Activated CD8-positive, alpha-beta memory T cell treated with anti-CD3 and anti-CD28 coated beads, Interleukin-2, amount 10 ng/mL, durations not matched to agents 7 days and 5 days (primary cell): Measurements from ENCODE around the gene IRAK2. TPM values are rescaled to one million over a fixed set of nuclear protein-coding genes. Genes with fewer than 3 reads are reported as not detected.
"Not testable (repeated sequence)": the region's sequence is repeated elsewhere in the genome, so short reads cannot be mapped to it uniquely, and the experiment has no call there.

ENCODE experiments used
- ATAC-seq: fragments of 150-1000 bp; cut with Tn5 transposase; one replicate; pipeline ENCODE4 v1.10.0; 2021; ENCODE audit warnings: moderate library complexity
- CTCF ChIA-PET: fragments of 350-600 bp; sonication (Branson Sonifier 250); formaldehyde crosslinking; loops from one replicate; lab custom pipeline; 2021; ENCODE audit warnings: antibody characterized with exemption; lab: Charles Lee
- DNase-seq: peaks from one replicate; pipeline ENCODE4 v3.0.0-alpha.2; 2020
- H3K27ac Mint-ChIP-seq: one replicate; pipeline ENCODE4 v1.8.0; 2021; ENCODE audit warnings: mild to moderate bottlenecking, mixed read lengths
- H3K27me3 Mint-ChIP-seq: one replicate; pipeline ENCODE4 v1.8.0; 2021; ENCODE audit warnings: mixed read lengths
- H3K36me3 Mint-ChIP-seq: one replicate; pipeline ENCODE4 v1.8.0; 2021; ENCODE audit warnings: mild to moderate bottlenecking, mixed read lengths
- H3K4me1 Mint-ChIP-seq: one replicate; pipeline ENCODE4 v1.8.0; 2021; ENCODE audit warnings: mixed read lengths
- H3K4me3 Mint-ChIP-seq: one replicate; pipeline ENCODE4 v1.8.0; 2021; ENCODE audit warnings: mild to moderate bottlenecking, moderate library complexity, mixed read lengths
- H3K9me3 Mint-ChIP-seq: one replicate; pipeline ENCODE4 v1.8.0; 2022; ENCODE audit warnings: low read depth, mixed read lengths
- total RNA-seq, 2 experiments: library from RNA; stranded (reverse); gene quantifications; one replicate each; pipeline ENCODE4 v1.2.3, GENCODE V29; 2021

The IRAK2 gene
- total RNA-seq: 1 to 10 TPM; 3.0 to 9.1 TPM

GRCh38 chr3:10164546-10165393 lies at the start of gene IRAK2:
Gene IRAK2 (plus strand): TSS chr3:10164919. CDS start chr3:10164955, 36 bp downstream.
- peaks cover 16% of the 10 kb centered on the region for H3K4me1 Mint-ChIP-seq
- CTCF ChIA-PET: interaction anchor here (0.7 to 3.4 kb wide), 11 partner anchors 9 to 158 kb away, joined by 3 to 19 read pairs (median 5); no protein-coding TSS in a partner anchor
- H3K4me3 Mint-ChIP-seq: peak within 1 kb of the TSS; percentile 71
- no peak within 1 kb of the TSS for H3K27ac Mint-ChIP-seq
- H3K9me3 Mint-ChIP-seq: no peaks in the 10 kb centered on the region
- peak; percentile 69 for DNase-seq
- no peaks in the 10 kb centered on the region for H3K27me3 Mint-ChIP-seq
- H3K36me3 Mint-ChIP-seq: peaks cover 11% of the 10 kb centered on the region
- ATAC-seq: peak; percentile 95

GRCh38 chr3:10115326-10116137 lies 49.2 kb upstream of the IRAK2 start, which contains the start of gene BRK1:
Gene BRK1 (plus strand): TSS chr3:10115675. CDS start chr3:10115702, 27 bp downstream.
- Mint-ChIP-seq H3K4me1 (peaks cover 42% of the 10 kb centered on the region), H3K27ac (peak within 1 kb of the TSS; percentile 90), H3K27me3 (no peaks in the 10 kb centered on the region), H3K4me3 (peak within 1 kb of the TSS; percentile 97), H3K9me3 (no peaks in the 10 kb centered on the region), H3K36me3 (peaks cover 15% of the 10 kb centered on the region)
- CTCF ChIA-PET: interaction anchor here (0.6 to 1.8 kb wide), 5 partner anchors 113 to 183 kb away, joined by 3 to 6 read pairs (median 4); partner anchors contain the start of gene CRELD1
- DNase-seq: peak; percentile 97
- peak; percentile 99 for ATAC-seq

- H3K4me3 Mint-ChIP-seq: peak overlapping the region; percentile 97
- H3K4me1 Mint-ChIP-seq: peaks cover 46% of the 10 kb centered on the region
- H3K9me3 Mint-ChIP-seq: no peaks in the 10 kb centered on the region
- H3K27me3 Mint-ChIP-seq: no peaks in the 10 kb centered on the region
- CTCF ChIA-PET: interaction anchor here (0.6 to 1.5 kb wide), 4 partner anchors 12 to 183 kb away, joined by 3 to 6 read pairs (median 3); partner anchors contain the start of gene CRELD1
- H3K36me3 Mint-ChIP-seq: peaks cover 21% of the 10 kb centered on the region
- peak overlapping the region; percentile 90 for H3K27ac Mint-ChIP-seq
- ATAC-seq: no peak
- DNase-seq: no peak
Measured at GRCh38 chr3:10116138-10116460, 48.6 kb upstream of the IRAK2 start.

GRCh38 chr3:10116928-10117327 lies 47.8 kb upstream of the IRAK2 start:
- H3K4me3 Mint-ChIP-seq: peak overlapping the region; percentile 97

GRCh38 chr3:10119376-10119775 lies 45.3 kb upstream of the IRAK2 start:
- no peak overlapping the region for H3K4me3 Mint-ChIP-seq
- peaks cover 38% of the 10 kb centered on the region for H3K36me3 Mint-ChIP-seq
- ATAC-seq: no peak

More at GRCh38 chr3:10116928-10117327, 47.8 kb upstream of the IRAK2 start:
- DNase-seq (no peak), ATAC-seq (no peak)
- Mint-ChIP-seq H3K27ac (no peak overlapping the region), H3K36me3 (peaks cover 25% of the 10 kb centered on the region), H3K27me3 (no peaks in the 10 kb centered on the region), H3K9me3 (no peaks in the 10 kb centered on the region), H3K4me1 (peaks cover 46% of the 10 kb centered on the region)
- CTCF ChIA-PET: interaction anchor here (0.8 to 1.5 kb wide), 5 partner anchors 11 to 184 kb away, joined by 3 to 6 read pairs (median 3); partner anchors contain the start of gene CRELD1

GRCh38 chr3:10121064-10121463 lies 43.7 kb upstream of the IRAK2 start:
- H3K4me1 Mint-ChIP-seq: peaks cover 56% of the 10 kb centered on the region
- H3K27ac Mint-ChIP-seq: no peak overlapping the region
- no peaks in the 10 kb centered on the region for H3K27me3 Mint-ChIP-seq
- no peaks in the 10 kb centered on the region for H3K9me3 Mint-ChIP-seq
- CTCF ChIA-PET: no interaction called here
- H3K36me3 Mint-ChIP-seq: peaks cover 51% of the 10 kb centered on the region
- H3K4me3 Mint-ChIP-seq: no peak overlapping the region
- DNase-seq: no peak
- no peak for ATAC-seq

More at GRCh38 chr3:10119376-10119775, 45.3 kb upstream of the IRAK2 start:
- Mint-ChIP-seq H3K4me1 (peaks cover 57% of the 10 kb centered on the region), H3K27me3 (no peaks in the 10 kb centered on the region), H3K27ac (no peak overlapping the region), H3K9me3 (no peaks in the 10 kb centered on the region)
- CTCF ChIA-PET: no interaction called here
- no peak for DNase-seq

- DNase-seq (no peak), ATAC-seq (no peak)
- peaks cover 62% of the 10 kb centered on the region for H3K36me3 Mint-ChIP-seq
- H3K4me3 Mint-ChIP-seq: no peak overlapping the region
- H3K4me1 Mint-ChIP-seq: peaks cover 42% of the 10 kb centered on the region
- CTCF ChIA-PET: no interaction called here
- H3K27me3 Mint-ChIP-seq: no peaks in the 10 kb centered on the region
- no peaks in the 10 kb centered on the region for H3K9me3 Mint-ChIP-seq
- H3K27ac Mint-ChIP-seq: peak overlapping the region; percentile 9
Measured at GRCh38 chr3:10122724-10123123, 42.0 kb upstream of the IRAK2 start.

GRCh38 chr3:10135872-10136271 lies 28.8 kb upstream of the IRAK2 start:
- not testable (repeated sequence) for H3K27ac Mint-ChIP-seq, H3K36me3 Mint-ChIP-seq, H3K9me3 Mint-ChIP-seq, H3K4me3 Mint-ChIP-seq, DNase-seq, H3K27me3 Mint-ChIP-seq, ATAC-seq
- peaks cover 16% of the 10 kb centered on the region for H3K4me1 Mint-ChIP-seq
- CTCF ChIA-PET: interaction anchor here (1.4 kb wide), 1 partner anchor 186 kb away, joined by 3 read pairs; no protein-coding TSS in a partner anchor

- no peaks in the 10 kb centered on the region for H3K27me3 Mint-ChIP-seq
- DNase-seq: no peak
- no peak overlapping the region for H3K27ac Mint-ChIP-seq
- H3K9me3 Mint-ChIP-seq: no peaks in the 10 kb centered on the region
- no peaks in the 10 kb centered on the region for H3K36me3 Mint-ChIP-seq
- no peak overlapping the region for H3K4me3 Mint-ChIP-seq
- H3K4me1 Mint-ChIP-seq: peaks cover 18% of the 10 kb centered on the region
- no peak for ATAC-seq
- CTCF ChIA-PET: no interaction called here
Measured at GRCh38 chr3:10136426-10137005, 28.2 kb upstream of the IRAK2 start.

- peaks cover 1% of the 10 kb centered on the region for H3K36me3 Mint-ChIP-seq
- no peak overlapping the region for H3K4me3 Mint-ChIP-seq
- no peak for ATAC-seq
- DNase-seq: no peak
- no peak overlapping the region for H3K27ac Mint-ChIP-seq
- peaks cover 18% of the 10 kb centered on the region for H3K4me1 Mint-ChIP-seq
- CTCF ChIA-PET: no interaction called here
- no peaks in the 10 kb centered on the region for H3K27me3 Mint-ChIP-seq
- H3K9me3 Mint-ChIP-seq: no peaks in the 10 kb centered on the region
Measured at GRCh38 chr3:10137178-10137577, 27.5 kb upstream of the IRAK2 start.

- peaks cover 26% of the 10 kb centered on the region for H3K4me1 Mint-ChIP-seq
- H3K4me3 Mint-ChIP-seq: peak overlapping the region; percentile 87
- H3K27me3 Mint-ChIP-seq: no peaks in the 10 kb centered on the region
- CTCF ChIA-PET: interaction anchor here (0.6 to 1.7 kb wide), 6 partner anchors 41 to 140 kb away, joined by 3 to 5 read pairs (median 3); no protein-coding TSS in a partner anchor
- no peak for ATAC-seq
- peaks cover 15% of the 10 kb centered on the region for H3K36me3 Mint-ChIP-seq
- no peaks in the 10 kb centered on the region for H3K9me3 Mint-ChIP-seq
- DNase-seq: peak; percentile 43
- peak overlapping the region; percentile 99 for H3K27ac Mint-ChIP-seq
Measured at GRCh38 chr3:10140996-10141546, 23.6 kb upstream of the IRAK2 start.

- H3K9me3 Mint-ChIP-seq: no peaks in the 10 kb centered on the region
- peaks cover 36% of the 10 kb centered on the region for H3K4me1 Mint-ChIP-seq
- H3K36me3 Mint-ChIP-seq: peaks cover 21% of the 10 kb centered on the region
- CTCF ChIA-PET: interaction anchor here (1.7 kb wide), 2 partner anchors 81 to 105 kb away, joined by 4 to 5 read pairs; partner anchors contain the start of gene TATDN2
- DNase-seq (peak; percentile 44), ATAC-seq (peak; percentile 9)
- peak overlapping the region; percentile 87 for H3K4me3 Mint-ChIP-seq
- H3K27me3 Mint-ChIP-seq: no peaks in the 10 kb centered on the region
- H3K27ac Mint-ChIP-seq: peak overlapping the region; percentile 99
Measured at GRCh38 chr3:10142707-10143560, 21.8 kb upstream of the IRAK2 start.
